ENCODE data around the gene ZNF407. TPM values are rescaled to one million over a fixed set of nuclear protein-coding genes. Genes with fewer than 3 reads are reported as not detected.

Gene ZNF407
- total and polyA plus RNA-seq, 4 donors = 2.8 to 34.9 (median 9.5) TPM

DNA sequence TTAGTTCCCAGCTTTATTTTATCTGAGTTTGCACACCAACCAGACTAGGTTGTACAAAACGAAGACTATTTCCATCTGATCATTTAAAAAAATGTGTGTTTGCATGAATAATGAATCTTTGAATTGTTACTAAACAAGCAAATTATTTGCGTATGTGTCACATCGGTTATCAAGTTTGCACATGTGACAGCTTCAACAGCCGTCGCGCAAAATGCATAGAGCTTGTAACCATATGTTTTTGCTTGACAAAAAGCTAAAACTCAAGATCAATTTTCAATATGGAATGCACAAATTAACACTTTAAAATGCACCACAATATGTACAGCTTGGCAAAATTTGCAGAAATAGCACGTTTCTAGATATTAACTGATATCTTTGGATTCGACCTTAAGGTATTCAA, 427.2 kb downstream of the ZNF407 start:
- Histone ChIP-seq H3K4me3 (no peak overlapping the region), H3K4me1 (ENCODE audit: control insufficient read depth in 5 of 5, insufficient read depth in 5 of 5, low read length in 5 of 5) (peaks cover 0 to 21% (median 0%) of the 10 kb centered on the region in 5 donors), H3K9me3 (ENCODE audit: control insufficient read depth in 4 of 4, insufficient read depth in 3 of 4, low read length in 3 of 4) (peaks cover 0 to 4% (median 0%) of the 10 kb centered on the region in 4 donors), H3K27ac (ENCODE audit: low read depth in 1 of 2, low read length in 1 of 2) (no peak overlapping the region), H3K27me3 (ENCODE audit: control insufficient read depth in 3 of 3, insufficient read depth in 3 of 3, low read length in 2 of 3) (peaks cover 0 to 3% (median 0%) of the 10 kb centered on the region in 3 donors), H3K9ac (ENCODE audit: insufficient read depth in 1 of 2, low read length in 2 of 2) (no peak overlapping the region), H3K36me3 (ENCODE audit: control insufficient read depth in 4 of 4, insufficient read depth in 4 of 4, low read length in 4 of 4) (no peaks in the 10 kb centered on the region)
- TF ChIP-seq, protein P1, sequence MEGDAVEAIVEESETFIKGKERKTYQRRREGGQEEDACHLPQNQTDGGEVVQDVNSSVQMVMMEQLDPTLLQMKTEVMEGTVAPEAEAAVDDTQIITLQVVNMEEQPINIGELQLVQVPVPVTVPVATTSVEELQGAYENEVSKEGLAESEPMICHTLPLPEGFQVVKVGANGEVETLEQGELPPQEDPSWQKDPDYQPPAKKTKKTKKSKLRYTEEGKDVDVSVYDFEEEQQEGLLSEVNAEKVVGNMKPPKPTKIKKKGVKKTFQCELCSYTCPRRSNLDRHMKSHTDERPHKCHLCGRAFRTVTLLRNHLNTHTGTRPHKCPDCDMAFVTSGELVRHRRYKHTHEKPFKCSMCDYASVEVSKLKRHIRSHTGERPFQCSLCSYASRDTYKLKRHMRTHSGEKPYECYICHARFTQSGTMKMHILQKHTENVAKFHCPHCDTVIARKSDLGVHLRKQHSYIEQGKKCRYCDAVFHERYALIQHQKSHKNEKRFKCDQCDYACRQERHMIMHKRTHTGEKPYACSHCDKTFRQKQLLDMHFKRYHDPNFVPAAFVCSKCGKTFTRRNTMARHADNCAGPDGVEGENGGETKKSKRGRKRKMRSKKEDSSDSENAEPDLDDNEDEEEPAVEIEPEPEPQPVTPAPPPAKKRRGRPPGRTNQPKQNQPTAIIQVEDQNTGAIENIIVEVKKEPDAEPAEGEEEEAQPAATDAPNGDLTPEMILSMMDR (IDR thresholded peaks at IDR 0.05; ENCODE audit: control extremely low read depth, extremely low read depth) = no peak
- ATAC-seq (ENCODE audit: insufficient read depth, low FRiP score) = no peak
- 91 to 92% methylated on average over 8 of the region's 8 CpGs for WGBS, 2 donors
- peak in 2 of 3 donors; percentile 47 to 54 for DNase-seq

DNA sequence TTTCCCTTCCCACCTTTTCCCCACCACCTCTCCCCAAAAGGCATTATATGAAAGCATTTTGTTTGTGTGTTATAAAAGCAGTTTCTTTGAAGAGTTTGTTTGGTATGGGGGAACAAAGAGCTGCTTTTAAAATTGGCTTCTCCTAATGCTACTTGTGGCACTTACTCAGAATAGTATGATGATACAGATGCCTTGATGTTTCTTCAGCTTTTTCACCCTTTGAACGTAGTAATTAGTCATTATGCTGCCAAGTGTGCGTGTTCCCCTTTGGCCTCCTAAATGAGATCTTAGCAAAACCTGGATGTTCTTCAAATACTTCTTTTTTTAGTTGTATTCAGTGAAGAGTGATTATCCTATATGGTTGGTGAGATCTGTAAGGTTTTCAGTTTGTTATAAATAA, 427.9 kb downstream of the ZNF407 start:
- DNase-seq (no peak), ATAC-seq (ENCODE audit: insufficient read depth, low FRiP score) (no peak)
- H3K9me3 ChIP-seq (ENCODE audit: control insufficient read depth in 4 of 4, insufficient read depth in 3 of 4, low read length in 3 of 4) = peaks cover 0 to 4% (median 0%) of the 10 kb centered on the region in 4 donors
- no peak overlapping the region for H3K27ac ChIP-seq (ENCODE audit: low read depth in 1 of 2, low read length in 1 of 2)
- no peak overlapping the region for H3K9ac ChIP-seq (ENCODE audit: insufficient read depth in 1 of 2, low read length in 2 of 2)
- WGBS, 2 donors = 88 to 93% methylated on average over 2 of the region's 2 CpGs
- no peaks in the 10 kb centered on the region for H3K36me3 ChIP-seq (ENCODE audit: control insufficient read depth in 4 of 4, insufficient read depth in 4 of 4, low read length in 4 of 4)
- peaks cover 0 to 3% (median 0%) of the 10 kb centered on the region in 3 donors for H3K27me3 ChIP-seq (ENCODE audit: control insufficient read depth in 3 of 3, insufficient read depth in 3 of 3, low read length in 2 of 3)
- H3K4me3 ChIP-seq = no peak overlapping the region
- H3K4me1 ChIP-seq (ENCODE audit: control insufficient read depth in 5 of 5, insufficient read depth in 5 of 5, low read length in 5 of 5) = peaks cover 0 to 21% (median 0%) of the 10 kb centered on the region in 5 donors
- TF ChIP-seq, protein P1 (IDR thresholded peaks at IDR 0.05; ENCODE audit: control extremely low read depth, extremely low read depth) = no peak

DNA sequence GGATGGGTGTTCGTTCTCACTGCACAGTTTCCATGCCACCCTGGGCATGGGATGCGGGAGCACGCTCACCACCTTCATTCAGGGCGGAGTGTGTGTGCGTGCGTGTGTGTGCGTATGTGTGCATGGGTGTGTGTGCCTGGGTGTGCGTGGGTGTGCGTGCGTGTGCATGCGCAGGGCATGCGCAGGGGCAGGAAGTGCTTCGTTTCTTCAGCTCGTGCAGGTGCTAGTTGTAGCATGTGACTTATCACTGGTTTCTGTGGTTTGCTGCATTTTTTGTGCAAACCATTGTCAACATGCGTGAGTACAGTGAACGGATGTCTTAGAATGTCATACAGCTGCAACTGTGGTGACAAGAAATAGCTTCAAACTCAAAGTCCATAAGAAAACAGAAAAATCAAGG, 431.8 kb downstream of the ZNF407 start:
- DNase-seq = no peak
- 92% methylated on average over 16 of the region's 16 CpGs for WGBS, 2 donors

More for the DNA sequence above, 431.8 kb downstream of the ZNF407 start:
- H3K36me3 ChIP-seq (ENCODE audit: control insufficient read depth in 4 of 4, insufficient read depth in 4 of 4, low read length in 4 of 4) = no peaks in the 10 kb centered on the region
- H3K27ac ChIP-seq (ENCODE audit: low read depth in 1 of 2, low read length in 1 of 2) = no peak overlapping the region
- no peak overlapping the region for H3K4me3 ChIP-seq
- peaks cover 0 to 3% (median 0%) of the 10 kb centered on the region in 3 donors for H3K27me3 ChIP-seq (ENCODE audit: control insufficient read depth in 3 of 3, insufficient read depth in 3 of 3, low read length in 2 of 3)
- H3K9me3 ChIP-seq (ENCODE audit: control insufficient read depth in 4 of 4, insufficient read depth in 3 of 4, low read length in 3 of 4) = peaks cover 0 to 4% (median 0%) of the 10 kb centered on the region in 4 donors
- no peak for ATAC-seq (ENCODE audit: insufficient read depth, low FRiP score)
- TF ChIP-seq, protein P1 (IDR thresholded peaks at IDR 0.05; ENCODE audit: control extremely low read depth, extremely low read depth) = no peak
- H3K4me1 ChIP-seq (ENCODE audit: control insufficient read depth in 5 of 5, insufficient read depth in 5 of 5, low read length in 5 of 5) = peaks cover 0 to 22% (median 7%) of the 10 kb centered on the region in 5 donors
- no peak overlapping the region for H3K9ac ChIP-seq (ENCODE audit: insufficient read depth in 1 of 2, low read length in 2 of 2)
